Memory B cell (primary cell): Measurements from ENCODE around the gene SCIN.

ENCODE experiments used
- ATAC-seq: fragments of 150-1000 bp; cut with Tn5 transposase; 2 replicates; pipeline ENCODE4 v1.10.0; 2021; ENCODE audit warnings: low read depth, mild to moderate bottlenecking, moderate library complexity
- DNase-seq, 2 donors: peaks; one replicate each; pipeline ENCODE4 v3.0.0; 2022; ENCODE audit warnings: low spot score in 2 of 2
- H3K27ac Mint-ChIP-seq: one replicate; pipeline ENCODE4 v1.8.0; 2022; ENCODE audit warnings: mild to moderate bottlenecking, moderate library complexity, mixed read lengths
- H3K27me3 Mint-ChIP-seq: one replicate; pipeline ENCODE4 v1.8.0; 2022; ENCODE audit warnings: mixed read lengths
- H3K36me3 Mint-ChIP-seq: one replicate; pipeline ENCODE4 v1.8.0; 2022; ENCODE audit warnings: mild to moderate bottlenecking, mixed read lengths
- H3K4me1 Mint-ChIP-seq: one replicate; pipeline ENCODE4 v1.8.0; 2022; ENCODE audit warnings: mixed read lengths
- H3K4me3 Mint-ChIP-seq: one replicate; pipeline ENCODE4 v1.8.0; 2022; ENCODE audit warnings: mild to moderate bottlenecking, moderate library complexity, mixed read lengths
- H3K9me3 Mint-ChIP-seq: one replicate; pipeline ENCODE4 v1.8.0; 2022; ENCODE audit warnings: mixed read lengths

Gene SCIN

GRCh38 chr7:12706900-12707536, 136.5 kb downstream of the SCIN start:
- DNase-seq: no peak
- no peak overlapping the region for H3K4me3 Mint-ChIP-seq

GRCh38 chr7:12708314-12708713, 137.8 kb downstream of the SCIN start:
- no peak overlapping the region for H3K27ac Mint-ChIP-seq
- H3K9me3 Mint-ChIP-seq: no peaks in the 10 kb centered on the region
- H3K36me3 Mint-ChIP-seq: peaks cover 2% of the 10 kb centered on the region
- H3K27me3 Mint-ChIP-seq: no peaks in the 10 kb centered on the region
- ATAC-seq (no peak), DNase-seq (no peak)
- H3K4me1 Mint-ChIP-seq: no peaks in the 10 kb centered on the region
- no peak overlapping the region for H3K4me3 Mint-ChIP-seq

More at GRCh38 chr7:12706900-12707536, 136.5 kb downstream of the SCIN start:
- Mint-ChIP-seq H3K4me1 (no peaks in the 10 kb centered on the region), H3K27me3 (no peaks in the 10 kb centered on the region), H3K9me3 (no peaks in the 10 kb centered on the region), H3K27ac (no peak overlapping the region), H3K36me3 (peaks cover 2% of the 10 kb centered on the region)
- no peak for ATAC-seq
